ENCODE results near the gene AK1. TPM values are rescaled to one million over a fixed set of nuclear protein-coding genes. Genes with fewer than 3 reads are reported as not detected.

AK1 gene
- polyA plus RNA-seq, 1 experiment, result 102 TPM

DNA sequence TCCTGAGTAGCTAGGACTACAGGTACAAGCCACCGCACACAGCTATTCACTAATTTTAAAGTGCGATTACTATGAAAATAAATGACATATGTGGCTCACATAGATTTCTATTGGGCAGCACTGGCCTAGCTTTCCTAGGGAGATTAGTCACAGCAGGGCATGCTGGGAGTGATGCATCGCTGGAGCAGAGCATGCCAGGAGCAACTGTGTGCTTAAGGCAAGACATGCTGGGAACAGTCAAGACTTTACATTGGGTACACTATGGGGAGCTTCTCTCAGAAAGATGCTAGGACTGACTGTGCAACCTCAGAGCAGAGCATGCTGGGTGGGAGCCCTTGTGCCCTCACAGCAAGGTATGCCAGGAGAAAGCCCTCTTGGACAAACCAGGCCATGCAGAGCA, 12.6 kb upstream of the AK1 start:
- Histone ChIP-seq H3K36me3 (ENCODE audit: control insufficient read depth, insufficient read depth, low read length) (peaks cover 55% of the 10 kb centered on the region), H3K4me3 (ENCODE audit: low read depth, low read length) (no peak overlapping the region), H3K27me3 (ENCODE audit: control insufficient read depth, insufficient read depth, low read length) (no peaks in the 10 kb centered on the region)
- ChIA-PET CTCF (no interaction called here), POLR2A (no interaction called here)
- TF ChIP-seq, protein P1, sequence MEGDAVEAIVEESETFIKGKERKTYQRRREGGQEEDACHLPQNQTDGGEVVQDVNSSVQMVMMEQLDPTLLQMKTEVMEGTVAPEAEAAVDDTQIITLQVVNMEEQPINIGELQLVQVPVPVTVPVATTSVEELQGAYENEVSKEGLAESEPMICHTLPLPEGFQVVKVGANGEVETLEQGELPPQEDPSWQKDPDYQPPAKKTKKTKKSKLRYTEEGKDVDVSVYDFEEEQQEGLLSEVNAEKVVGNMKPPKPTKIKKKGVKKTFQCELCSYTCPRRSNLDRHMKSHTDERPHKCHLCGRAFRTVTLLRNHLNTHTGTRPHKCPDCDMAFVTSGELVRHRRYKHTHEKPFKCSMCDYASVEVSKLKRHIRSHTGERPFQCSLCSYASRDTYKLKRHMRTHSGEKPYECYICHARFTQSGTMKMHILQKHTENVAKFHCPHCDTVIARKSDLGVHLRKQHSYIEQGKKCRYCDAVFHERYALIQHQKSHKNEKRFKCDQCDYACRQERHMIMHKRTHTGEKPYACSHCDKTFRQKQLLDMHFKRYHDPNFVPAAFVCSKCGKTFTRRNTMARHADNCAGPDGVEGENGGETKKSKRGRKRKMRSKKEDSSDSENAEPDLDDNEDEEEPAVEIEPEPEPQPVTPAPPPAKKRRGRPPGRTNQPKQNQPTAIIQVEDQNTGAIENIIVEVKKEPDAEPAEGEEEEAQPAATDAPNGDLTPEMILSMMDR (IDR thresholded peaks at IDR 0.05; ENCODE audit: insufficient read depth, low read depth, low read length), result no peak
- DNase-seq (ENCODE audit: low read depth), result no peak

DNA sequence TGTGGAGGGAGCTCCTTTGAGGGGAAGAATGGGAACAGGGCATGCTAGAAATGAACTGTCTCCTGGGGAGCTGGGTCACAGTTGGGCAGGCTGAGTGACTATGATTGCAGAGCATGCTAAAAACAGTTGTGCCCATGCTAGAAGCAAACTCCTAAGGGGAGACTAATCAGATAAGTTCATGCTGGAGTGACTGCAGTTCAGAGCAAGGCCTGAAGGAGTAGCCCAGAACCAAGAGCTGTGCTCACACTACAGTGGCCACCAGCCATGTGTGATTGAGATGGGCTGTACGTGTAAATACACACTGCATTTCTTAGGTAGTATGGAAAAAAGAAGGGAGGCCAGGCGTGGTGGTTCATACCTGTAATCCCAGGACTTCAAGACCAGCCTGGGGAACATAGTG, 10.3 kb upstream of the AK1 start:
- TF ChIP-seq, protein P1 (IDR thresholded peaks at IDR 0.05; ENCODE audit: insufficient read depth, low read depth, low read length), result 0 out of 2 replicates have a peak, but pooled peaks have one; percentile 2
- Histone ChIP-seq H3K27me3 (ENCODE audit: control insufficient read depth, insufficient read depth, low read length) (no peaks in the 10 kb centered on the region), H3K4me3 (ENCODE audit: low read depth, low read length) (no peak overlapping the region), H3K36me3 (ENCODE audit: control insufficient read depth, insufficient read depth, low read length) (peaks cover 41% of the 10 kb centered on the region)
- DNase-seq (ENCODE audit: low read depth), result no peak
- POLR2A ChIA-PET, result no interaction called here
- CTCF ChIA-PET, result interaction anchor here (1.0 to 1.3 kb wide), 2 partner anchors 9 to 34 kb away, joined by 3 to 4 read pairs; no protein-coding TSS in a partner anchor

DNA sequence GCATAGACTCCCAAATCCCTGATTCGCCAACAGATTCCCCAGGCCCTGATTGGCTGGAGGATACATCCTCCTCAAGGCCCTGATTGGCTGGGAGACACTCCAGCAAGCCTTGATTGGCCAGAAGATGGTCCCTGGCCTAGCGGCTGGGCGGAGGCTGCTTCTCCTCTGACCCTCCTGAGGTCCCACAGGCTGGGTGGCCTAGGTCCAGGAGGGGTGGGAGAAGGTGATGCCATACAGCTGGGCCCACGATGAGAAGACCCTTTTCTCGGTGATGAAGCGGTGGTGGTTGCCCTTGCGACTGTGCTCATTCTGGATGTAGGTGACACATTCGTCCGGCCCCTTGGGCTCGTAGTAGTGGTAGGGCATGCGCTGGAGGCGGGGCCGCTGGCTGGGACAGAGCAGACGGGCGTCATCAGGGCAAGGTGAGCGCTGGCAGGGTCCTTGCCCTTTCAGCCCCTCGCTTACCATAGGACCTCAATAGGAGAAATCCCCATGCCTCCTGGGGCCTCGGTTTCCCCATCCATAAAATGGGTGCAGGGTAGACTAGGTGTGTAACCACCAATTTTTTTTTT, 9.0 kb upstream of the AK1 start:
- TF ChIP-seq, protein P1 (IDR thresholded peaks at IDR 0.05; ENCODE audit: insufficient read depth, low read depth, low read length), result no peak
- Histone ChIP-seq H3K4me3 (ENCODE audit: low read depth, low read length) (no peak overlapping the region), H3K27me3 (ENCODE audit: control insufficient read depth, insufficient read depth, low read length) (no peaks in the 10 kb centered on the region), H3K36me3 (ENCODE audit: control insufficient read depth, insufficient read depth, low read length) (peaks cover 37% of the 10 kb centered on the region)
- ChIA-PET CTCF (no interaction called here), POLR2A (no interaction called here)
- DNase-seq (ENCODE audit: low read depth), result no peak

DNA sequence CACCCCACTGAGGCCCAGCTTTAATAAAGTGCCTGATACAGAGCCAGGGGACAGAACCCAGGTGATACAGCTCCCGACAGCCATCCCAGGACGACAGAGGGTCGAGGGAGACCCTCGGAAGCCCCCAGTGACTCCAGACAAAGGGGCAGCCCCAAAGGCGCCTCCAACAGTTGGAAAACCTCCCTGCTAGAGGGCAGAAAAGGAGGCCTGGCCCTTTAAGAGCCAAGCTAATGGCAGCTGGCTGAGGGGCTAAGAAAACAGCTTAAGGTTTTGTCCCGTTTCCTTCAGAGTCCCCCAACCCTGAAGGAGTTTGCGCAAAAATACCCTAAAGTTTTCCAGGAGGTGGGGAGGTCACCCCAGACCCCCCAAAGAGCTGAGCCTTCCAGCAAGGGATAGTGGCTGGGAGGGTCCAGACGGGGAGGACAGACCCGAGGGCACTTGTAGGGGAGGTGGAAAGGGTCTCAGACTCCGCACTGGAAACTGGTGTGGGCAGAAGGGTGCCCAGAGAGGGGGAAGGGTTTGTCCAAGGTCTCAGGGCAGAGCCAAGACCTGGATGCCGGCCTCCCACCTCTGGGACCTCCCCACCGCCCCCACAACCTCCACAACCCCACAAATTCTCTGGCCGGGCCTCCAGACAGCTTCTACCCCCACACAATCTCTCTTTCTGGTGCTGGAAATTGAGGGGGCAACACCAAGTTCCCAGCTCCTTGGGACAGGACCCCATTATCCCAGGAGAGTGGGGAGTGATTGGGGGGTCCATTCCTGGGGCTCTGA, 8.2 kb upstream of the AK1 start:
- peaks cover 33% of the 10 kb centered on the region for H3K36me3 ChIP-seq (ENCODE audit: control insufficient read depth, insufficient read depth, low read length)
- no peak overlapping the region for H3K4me3 ChIP-seq (ENCODE audit: low read depth, low read length)
- no peaks in the 10 kb centered on the region for H3K27me3 ChIP-seq (ENCODE audit: control insufficient read depth, insufficient read depth, low read length)
- CTCF ChIA-PET, result no interaction called here
- POLR2A ChIA-PET, result no interaction called here
- TF ChIP-seq, protein P1 (IDR thresholded peaks at IDR 0.05; ENCODE audit: insufficient read depth, low read depth, low read length), result no peak
- no peak for DNase-seq (ENCODE audit: low read depth)

DNA sequence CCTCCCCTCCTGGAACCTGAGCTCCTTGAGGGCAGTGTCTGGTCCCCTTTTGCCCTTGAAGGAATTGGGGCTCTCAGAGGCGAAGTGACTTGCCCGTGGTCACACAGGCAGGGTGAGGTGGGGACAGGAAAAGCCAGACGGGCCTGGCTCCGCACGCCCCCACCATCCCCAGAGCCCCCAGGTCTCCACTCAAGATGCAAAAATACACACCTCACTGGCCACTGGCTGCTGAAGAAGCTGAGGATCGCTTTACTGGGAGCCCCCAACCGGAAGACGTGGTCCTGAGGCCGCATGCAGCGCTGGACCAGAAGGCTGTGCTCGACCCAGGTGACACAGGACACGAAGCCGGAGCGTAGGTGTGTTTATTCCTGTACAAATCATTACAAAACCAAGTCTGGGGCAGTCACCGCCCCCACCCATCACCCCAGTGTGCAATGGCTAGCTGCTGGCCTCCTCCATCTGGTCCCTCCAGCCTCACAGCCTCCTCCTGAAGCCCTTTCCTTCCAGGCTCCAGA, 7.6 kb upstream of the AK1 start:
- TF ChIP-seq, protein P1 (IDR thresholded peaks at IDR 0.05; ENCODE audit: insufficient read depth, low read depth, low read length), result no peak
- Histone ChIP-seq H3K36me3 (ENCODE audit: control insufficient read depth, insufficient read depth, low read length) (peaks cover 26% of the 10 kb centered on the region), H3K4me3 (ENCODE audit: low read depth, low read length) (no peak overlapping the region), H3K27me3 (ENCODE audit: control insufficient read depth, insufficient read depth, low read length) (no peaks in the 10 kb centered on the region)
- POLR2A ChIA-PET, result no interaction called here
- DNase-seq (ENCODE audit: low read depth), result no peak
- CTCF ChIA-PET, result no interaction called here

Measured in BJ (cell line).